Ramos (cell line): Measurements from ENCODE around the gene TBX2.

Source experiments
- in situ Hi-C: fragments of 300-500 bp; cut with MboI; formaldehyde crosslinking; loops from one replicate; pipeline ENCODE4 v1.14.3; 2022; ENCODE audit warnings: low sequenced_read_pairs; ENCODE audit not compliant: unreplicated experiment

The TBX2 gene

DNA sequence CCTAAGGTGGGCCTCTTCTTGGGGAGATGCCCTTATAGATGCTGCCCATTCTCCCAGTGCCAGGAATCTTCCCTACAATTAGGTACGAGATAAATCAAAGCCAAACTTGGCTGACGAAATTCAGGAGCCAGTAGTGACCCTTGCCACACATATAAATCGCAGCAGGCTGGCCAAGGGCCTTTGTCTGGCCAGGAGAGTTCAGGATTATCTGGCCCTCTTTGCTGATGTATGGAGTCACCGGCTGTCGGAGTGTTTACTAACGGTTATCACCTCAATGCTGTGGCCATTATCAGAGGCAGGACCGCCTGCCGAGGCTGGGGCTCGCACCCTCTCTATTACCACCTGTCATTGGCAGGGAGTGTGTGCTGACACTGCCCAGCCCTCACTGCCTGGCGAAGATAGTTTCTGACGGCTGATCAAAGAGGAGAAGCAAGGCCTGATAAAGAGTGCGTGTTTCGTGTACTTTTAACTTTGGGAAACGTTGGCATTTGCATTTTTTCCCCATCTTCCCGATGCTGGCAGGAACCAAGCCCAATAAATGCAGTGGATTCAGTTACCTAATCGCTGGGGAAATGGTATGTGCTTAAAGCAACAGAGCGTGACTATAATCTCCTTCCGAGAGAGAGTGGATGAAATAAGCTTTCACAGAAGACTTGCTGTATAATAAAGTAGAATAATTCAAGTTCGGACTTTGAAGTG lies 32.8 kb upstream of the TBX2 start:
- in situ Hi-C loops, result loop anchor here (25.0 kb wide), 1 partner anchor 630 kb away; no protein-coding TSS in a partner anchor

DNA sequence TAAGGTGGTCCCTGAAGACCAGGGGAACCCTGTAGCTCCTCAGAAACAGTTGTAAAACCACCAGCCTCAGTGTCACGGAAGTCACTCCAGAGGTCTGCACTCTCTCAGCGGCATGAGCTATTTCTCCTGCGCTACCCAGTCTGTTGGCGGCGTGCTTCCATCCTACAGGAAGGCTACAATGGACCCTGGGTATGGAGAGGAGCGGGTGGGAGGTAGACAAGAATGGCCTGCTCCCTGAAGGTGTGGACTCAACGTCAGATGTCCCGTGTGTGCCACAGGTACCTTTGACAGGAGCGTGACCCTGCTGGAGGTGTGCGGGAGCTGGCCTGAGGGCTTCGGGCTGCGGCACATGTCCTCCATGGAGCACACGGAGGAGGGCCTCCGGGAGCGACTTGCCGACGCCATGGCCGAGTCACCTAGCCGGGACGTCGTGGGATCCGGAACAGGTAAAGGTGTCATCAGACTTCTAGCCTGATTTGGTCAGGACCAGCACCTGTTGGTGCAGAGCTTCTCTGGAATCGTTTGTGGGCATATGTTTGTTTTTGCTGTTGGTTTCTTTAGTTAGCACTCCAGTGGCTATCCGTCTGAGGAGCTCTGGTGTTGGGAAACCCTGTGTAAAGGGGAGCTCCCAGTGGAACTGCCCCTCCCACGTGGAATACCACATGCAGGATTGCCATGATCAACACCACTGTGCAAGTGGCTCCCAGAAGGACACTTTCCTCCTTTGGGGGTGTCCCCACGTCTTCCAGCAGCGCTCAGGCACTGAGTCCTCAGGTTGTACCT lies 31.4 kb upstream of the TBX2 start:
- in situ Hi-C loops, result loop anchor here (25.0 kb wide), 1 partner anchor 631 kb away; no protein-coding TSS in a partner anchor

DNA sequence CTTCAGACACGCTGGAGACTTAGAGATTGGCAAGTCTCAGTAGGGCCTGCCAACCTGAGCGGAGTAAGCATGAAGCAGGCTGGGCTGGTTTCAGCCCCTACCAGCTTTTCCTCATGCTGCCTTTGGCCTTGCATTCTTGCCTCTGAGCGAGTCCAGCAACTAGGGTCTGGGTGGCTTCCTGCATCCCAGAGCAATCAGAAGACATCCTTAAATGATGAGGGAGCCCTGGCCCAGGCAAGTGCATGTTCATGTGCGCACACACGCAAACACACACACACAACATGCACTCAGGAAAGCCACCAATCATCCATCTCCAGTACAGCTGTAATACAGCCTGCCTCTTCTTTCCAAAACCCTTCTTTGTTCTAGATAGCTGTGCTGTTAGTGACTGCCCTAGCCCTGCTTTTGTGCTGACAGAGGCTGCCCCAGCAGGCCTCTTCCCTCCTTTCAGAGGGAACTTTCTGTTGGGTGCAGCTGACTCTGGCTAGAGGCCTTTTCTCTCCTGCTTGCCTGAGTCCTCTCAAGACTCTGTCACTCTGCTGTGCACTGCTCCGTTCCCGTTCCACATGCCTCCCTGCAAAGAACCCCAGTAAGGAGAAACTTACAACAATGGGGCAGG lies 30.7 kb upstream of the TBX2 start:
- in situ Hi-C loops, result loop anchor here (25.0 kb wide), 1 partner anchor 632 kb away; no protein-coding TSS in a partner anchor

GRCh38 chr17:61369751-61370150 lies 29.9 kb upstream of the TBX2 start:
- in situ Hi-C loops, result loop anchor here (25.0 kb wide), 1 partner anchor 632 kb away; no protein-coding TSS in a partner anchor

DNA sequence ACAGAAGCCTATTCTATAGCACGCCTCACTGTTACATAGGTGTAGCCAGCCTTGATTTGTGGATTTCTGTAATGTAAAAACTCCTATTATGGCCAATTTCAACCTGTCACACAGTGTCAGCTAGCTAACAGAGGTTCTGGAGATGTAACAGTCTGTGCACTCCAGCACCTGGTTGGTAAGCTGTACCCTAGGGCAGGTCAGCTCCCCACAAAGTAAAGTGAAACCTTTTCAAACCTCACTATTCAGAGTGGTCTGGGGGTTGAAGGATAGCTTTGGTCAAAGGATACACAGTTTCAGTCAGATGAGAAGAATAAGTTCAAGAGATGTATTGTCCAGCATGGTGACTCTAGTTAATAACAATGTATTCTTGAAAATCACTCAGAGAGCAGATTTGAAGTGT lies 28.5 kb upstream of the TBX2 start:
- in situ Hi-C loops, result loop anchor here (25.0 kb wide), 1 partner anchor 634 kb away; no protein-coding TSS in a partner anchor

GRCh38 chr17:61371606-61372005 lies 28.0 kb upstream of the TBX2 start:
- in situ Hi-C loops, result loop anchor here (25.0 kb wide), 1 partner anchor 634 kb away; no protein-coding TSS in a partner anchor

DNA sequence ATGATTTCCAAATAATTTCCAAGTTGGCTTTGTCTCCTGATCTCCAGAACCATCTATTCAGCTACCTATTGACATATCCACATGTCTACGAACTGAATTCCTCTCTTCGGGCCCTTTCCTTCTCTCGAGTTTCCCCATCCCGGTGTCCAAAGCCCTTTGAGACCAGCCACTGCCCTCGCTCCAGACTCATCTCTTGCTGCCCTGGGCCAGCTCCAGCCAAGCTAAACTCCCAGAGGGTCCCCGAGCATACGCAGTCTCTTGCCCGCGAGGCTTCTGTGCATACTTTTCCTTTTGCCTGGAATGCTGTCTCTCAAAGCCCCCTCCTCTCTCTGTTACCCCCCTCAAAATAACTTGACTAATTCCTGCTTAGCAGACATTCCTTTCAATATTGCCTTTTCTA lies 27.2 kb upstream of the TBX2 start:
- in situ Hi-C loops, result loop anchor here (25.0 kb wide), 1 partner anchor 635 kb away; no protein-coding TSS in a partner anchor

- in situ Hi-C loops, result no loop called here
These were observed 22.5 kb upstream of the TBX2 start for GRCh38 chr17:61376931-61377838.

GRCh38 chr17:61378658-61379456 lies 20.8 kb upstream of the TBX2 start:
- in situ Hi-C loops, result no loop called here

DNA sequence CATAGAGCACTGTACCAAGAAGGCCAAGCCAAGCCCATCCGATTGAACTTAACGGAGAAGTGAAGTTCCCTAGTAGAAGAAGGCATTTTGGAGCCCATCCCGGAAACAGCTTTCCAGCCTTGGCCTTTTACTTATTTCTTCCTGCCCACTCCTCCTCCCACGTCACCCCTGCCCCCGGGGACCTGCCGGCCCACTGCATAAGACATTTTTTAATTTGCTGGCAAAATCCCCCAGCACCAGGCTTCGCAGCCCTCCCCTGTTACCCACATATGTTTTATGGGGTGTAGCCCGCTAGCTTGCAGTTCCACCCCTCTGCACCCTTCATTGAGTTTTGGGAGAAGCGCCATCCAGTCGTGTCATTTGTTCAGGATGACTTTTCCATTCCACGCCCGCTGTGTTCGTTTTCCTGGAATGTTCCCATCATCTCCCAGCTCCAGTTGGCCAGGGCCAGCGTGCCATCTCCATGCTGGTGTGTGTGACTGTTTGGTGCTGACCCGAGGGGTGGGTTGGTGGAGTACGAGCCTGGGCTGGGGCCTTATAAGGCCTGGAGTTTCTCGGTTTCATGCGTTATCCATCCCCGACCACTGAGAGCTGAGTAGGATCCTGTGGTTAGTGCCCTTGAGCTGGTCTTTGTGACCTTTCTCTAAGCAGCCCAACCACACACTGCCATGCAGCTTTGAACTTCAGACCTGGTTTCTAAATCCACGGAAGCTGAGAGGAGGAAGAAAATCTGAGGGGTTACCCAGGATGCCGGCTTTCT lies 20.0 kb upstream of the TBX2 start:
- in situ Hi-C loops, result no loop called here

- in situ Hi-C loops, result no loop called here
These were observed 19.3 kb upstream of the TBX2 start for GRCh38 chr17:61380217-61380835.

DNA sequence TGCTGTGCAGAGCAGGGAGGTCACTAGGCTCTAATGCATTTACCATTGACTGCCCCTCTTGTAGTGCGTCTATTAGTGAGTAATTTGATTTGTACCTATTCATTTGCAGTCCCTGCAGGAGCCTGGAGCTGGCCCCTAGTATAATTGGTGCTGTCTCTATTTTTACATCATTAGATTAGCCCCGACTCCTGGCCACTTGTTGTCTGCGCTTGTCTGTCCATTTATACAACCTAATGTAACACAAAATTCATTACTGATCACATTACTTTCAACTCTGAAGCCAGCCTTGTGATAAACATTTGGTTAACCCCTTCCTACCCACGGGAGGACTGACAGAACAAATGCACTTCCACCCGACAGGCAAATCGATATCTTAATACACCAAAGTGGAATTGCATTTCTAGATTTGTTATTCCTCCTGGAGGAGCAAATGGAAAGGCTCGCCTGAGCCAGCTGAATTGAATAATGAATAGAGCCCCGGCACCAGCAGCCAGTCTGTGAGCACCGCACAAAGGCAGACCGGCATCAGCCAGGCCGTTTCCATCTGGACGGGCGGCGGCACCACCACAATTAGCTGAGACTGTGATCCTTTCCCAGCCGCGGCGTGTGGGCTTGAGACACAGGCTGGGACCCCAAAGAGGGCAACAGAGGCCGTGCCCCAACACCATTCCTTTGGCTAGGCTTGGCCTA lies 18.7 kb upstream of the TBX2 start:
- in situ Hi-C loops, result no loop called here

DNA sequence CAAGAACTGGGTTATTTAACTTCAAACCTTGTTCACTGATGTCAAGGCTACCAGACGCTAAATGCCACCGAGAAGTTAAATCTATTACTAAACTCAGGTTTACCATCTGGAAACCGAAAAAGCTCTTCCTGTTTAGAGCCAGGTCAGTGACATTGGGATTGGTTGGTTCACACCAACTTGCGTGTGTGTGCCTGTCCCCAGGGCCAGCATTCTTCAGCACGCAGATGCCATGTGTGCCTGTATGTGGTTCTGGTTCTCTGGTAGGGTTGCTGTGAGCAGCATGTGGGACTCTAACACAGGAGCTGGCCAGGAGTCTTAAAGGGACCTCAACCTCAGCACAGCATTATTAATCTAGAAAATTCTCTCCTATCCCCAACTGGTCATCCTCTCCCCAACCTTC lies 18.1 kb upstream of the TBX2 start:
- in situ Hi-C loops, result no loop called here

DNA sequence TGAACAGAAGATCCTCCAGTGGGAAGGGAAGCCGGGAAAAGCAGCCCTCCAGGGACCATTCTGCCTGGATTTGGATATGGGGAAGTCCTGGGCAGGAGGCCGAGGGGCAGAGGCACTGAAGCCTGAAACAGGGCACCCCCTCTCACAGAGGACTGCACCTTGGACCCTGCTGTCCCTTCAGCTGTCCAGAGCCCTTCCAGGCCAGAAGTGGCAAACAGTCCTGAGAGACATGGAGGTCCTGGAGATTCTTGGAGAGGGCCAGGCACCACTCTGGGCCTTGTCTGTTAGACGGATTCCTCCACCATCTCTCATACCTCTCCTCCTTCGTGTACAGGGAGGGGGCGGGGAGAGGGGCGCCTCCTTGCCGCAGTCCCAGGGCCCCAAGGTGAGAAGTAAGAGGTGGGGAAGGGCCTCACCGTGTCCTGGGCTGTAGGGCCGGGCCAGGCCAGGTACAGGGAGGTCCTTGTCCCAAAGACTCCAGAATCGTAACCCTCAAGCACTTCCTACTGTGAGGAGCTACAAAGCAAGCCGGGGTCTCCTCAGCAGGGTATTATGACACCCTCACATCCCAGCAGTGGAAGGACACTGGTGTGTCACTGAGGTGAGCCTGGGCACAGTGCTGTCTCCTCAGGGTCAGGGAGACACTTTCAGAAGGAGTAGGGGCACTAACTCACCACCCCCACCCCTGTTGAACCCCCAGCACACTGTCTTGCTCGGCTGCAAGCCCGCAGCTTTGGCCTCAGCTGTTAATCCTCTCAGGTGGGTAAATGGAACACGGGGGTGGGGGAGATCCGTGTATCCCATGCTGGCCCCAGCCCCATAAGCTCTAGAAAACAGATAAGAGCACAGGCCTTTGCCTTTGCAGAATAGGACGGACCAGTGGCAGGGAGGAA lies 16.6 kb upstream of the TBX2 start:
- in situ Hi-C loops, result no loop called here

- in situ Hi-C loops, result no loop called here
These were observed 15.9 kb upstream of the TBX2 start for GRCh38 chr17:61383689-61384201.

DNA sequence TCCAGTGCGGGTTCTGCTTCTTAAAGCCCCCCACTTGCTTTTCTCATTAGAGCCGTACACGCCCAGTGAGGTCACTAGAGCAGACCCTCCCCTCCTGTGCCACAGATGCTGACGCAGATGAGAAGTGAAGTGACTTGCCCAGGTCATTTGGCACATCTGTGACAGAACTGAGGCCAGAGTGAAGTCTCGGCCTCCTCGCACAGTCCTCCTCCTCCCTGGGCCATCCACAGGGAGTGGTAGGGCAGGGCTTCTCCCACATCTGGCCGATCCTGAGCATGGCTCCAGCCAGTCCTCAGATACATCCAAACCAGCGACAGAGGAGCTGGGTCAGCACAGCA lies 15.3 kb upstream of the TBX2 start:
- in situ Hi-C loops, result no loop called here
